HCT116 (cell line): ENCODE data around the gene RTN4IP1. TPM values are rescaled to one million over a fixed set of nuclear protein-coding genes. Genes with fewer than 3 reads are reported as not detected.

Experiments used
- ATAC-seq: fragments of 200-7000 bp; cut with Tn5 transposase; 2 replicates; pipeline ENCODE4 v1.9.1; 2020; ENCODE audit warnings: mild to moderate bottlenecking, moderate library complexity
- BruUV-seq: library from RNA; stranded (reverse); fragments of 400-500 nt; replicated peaks from 2 replicates; lab custom pipeline; 2021; lab: Mats Ljungman, UMichigan
- CTCF ChIA-PET: fragments of 300-600 bp; sonication (Branson Sonifier 250); formaldehyde crosslinking; loops from one replicate; lab custom pipeline; 2021; ENCODE audit warnings: antibody characterized with exemption; lab: Charles Lee
- POLR2A ChIA-PET: fragments of 300-600, 350-600 bp; sonication (Branson Sonifier 250); formaldehyde crosslinking; loops from one replicate; lab custom pipeline; 2021; ENCODE audit warnings: antibody characterized with exemption; lab: Charles Lee
- RAD21 ChIA-PET, 2 experiments: fragments of 300-600 bp; sonication (Branson Sonifier 250); formaldehyde crosslinking; loops; one replicate each; lab custom pipeline; 2023; ENCODE audit warnings: low total read pairs in 2 of 2; ENCODE audit not compliant: uncharacterized antibody in 2 of 2, unreplicated experiment in 2 of 2, low non-redundant PET in 1 of 2; lab: Charles Lee
- DNase-seq: peaks from one replicate; pipeline ENCODE4 v3.0.0-alpha.2; 2010; ENCODE audit warnings: low read depth, low spot score
- H2AFZ ChIP-seq: fragments of 200-600 bp; shearing (Covaris generic), sonication (generic); 2 replicates; pipeline ENCODE4 v1.6.1; 2017; ENCODE audit warnings: low read depth, mixed run types, mixed read lengths, antibody characterized with exemption, low read length; ENCODE audit not compliant: poor library complexity, severe bottlenecking
- H3K27ac ChIP-seq: 2 replicates; pipeline ENCODE4 v1.5.1; 2012; ENCODE audit warnings: low read depth, low read length
- H3K27me3 ChIP-seq: fragments of 200-600 bp; sonication (generic); 2 replicates; pipeline ENCODE4 v1.6.1; 2016; ENCODE audit warnings: mixed run types, low read length, mixed read lengths; ENCODE audit not compliant: insufficient read depth
- H3K36me3 ChIP-seq, 2 experiments: fragments of 200-500 bp in 1 of 2; fragments of 200-600 bp in 1 of 2; sonication (Bioruptor generic) in 1 of 2; sonication (generic) in 1 of 2; 2 replicates each; pipeline versions ENCODE4 v1.5.1 to v1.6.1; 2014 to 2016; ENCODE audit warnings: low read length in 2 of 2, inconsistent platforms in 1 of 2, mixed read lengths in 1 of 2, mixed run types in 1 of 2; ENCODE audit not compliant: insufficient read depth in 2 of 2, control insufficient read depth in 1 of 2
- H3K4me1 ChIP-seq, 2 experiments: fragments of 200-600 bp in 1 of 2; sonication (generic) in 1 of 2; 2 replicates each; pipeline versions ENCODE4 v1.5.1 to v1.6.1; 2012 to 2017; ENCODE audit warnings: low read length in 2 of 2, inconsistent platforms in 1 of 2, mild to moderate bottlenecking in 1 of 2, mixed read lengths in 1 of 2, mixed run types in 1 of 2, moderate library complexity in 1 of 2; ENCODE audit not compliant: insufficient read depth in 2 of 2, control insufficient read depth in 1 of 2
- H3K4me2 ChIP-seq: fragments of 200-600 bp; sonication (generic); 2 replicates; pipeline ENCODE4 v1.6.1; 2017; ENCODE audit warnings: mixed run types, low read length, mixed read lengths
- H3K4me3 ChIP-seq, 2 experiments: fragments of 200-600 bp in 1 of 2; sonication (generic) in 1 of 2; replicated peaks in 1 of 2; 2 replicates each; pipeline ENCODE4 v1.5.1; 2011 to 2016; ENCODE audit warnings: low read length in 2 of 2, control low read depth in 1 of 2, low read depth in 1 of 2, mild to moderate bottlenecking in 1 of 2, mixed read lengths in 1 of 2, mixed run types in 1 of 2
- H3K79me2 ChIP-seq: fragments of 200-600 bp; sonication (generic); 2 replicates; pipeline ENCODE4 v1.6.1; 2017; ENCODE audit warnings: mild to moderate bottlenecking, mixed run types, low read length, moderate library complexity, mixed read lengths; ENCODE audit not compliant: insufficient read depth
- H3K9ac ChIP-seq: fragments of 200-600 bp; sonication (generic); 2 replicates; pipeline ENCODE4 v1.6.1; 2016; ENCODE audit warnings: low read length, mixed read lengths
- H3K9me2 ChIP-seq: fragments of 200-600 bp; sonication (generic), shearing (Covaris generic); 2 replicates; pipeline ENCODE4 v1.6.1; 2017; ENCODE audit warnings: mixed run types, mild to moderate bottlenecking, moderate library complexity; ENCODE audit not compliant: insufficient read depth
- H3K9me3 ChIP-seq, 2 experiments: fragments of 200-500 bp in 1 of 2; fragments of 200-600 bp in 1 of 2; sonication (Bioruptor generic) in 1 of 2; sonication (generic) in 1 of 2; 2 replicates each; pipeline ENCODE4 v1.6.1; 2014 to 2017; ENCODE audit warnings: low read length in 2 of 2, mixed read lengths in 2 of 2, inconsistent platforms in 1 of 2, low read depth in 1 of 2, mild to moderate bottlenecking in 1 of 2, mixed run types in 1 of 2, moderate library complexity in 1 of 2; ENCODE audit not compliant: control insufficient read depth in 1 of 2, insufficient read depth in 1 of 2
- H4K20me1 ChIP-seq: fragments of 200-600 bp; sonication (generic), shearing (Covaris generic); 2 replicates; pipeline ENCODE4 v1.6.1; 2017; ENCODE audit warnings: mixed run types, mild to moderate bottlenecking, moderate library complexity; ENCODE audit not compliant: insufficient read depth
- CBX3 ChIP-seq: IDR thresholded peaks from 2 replicates; pipeline ENCODE4 v1.6.1; 2012; ENCODE audit warnings: low read depth
- CEBPB ChIP-seq: IDR thresholded peaks from 2 replicates; pipeline ENCODE4 v1.6.1; 2012; ENCODE audit warnings: low read depth
- EGR1 ChIP-seq: IDR thresholded peaks from 2 replicates; pipeline ENCODE4 v1.6.1; 2012; ENCODE audit warnings: low read depth
- ELF1 ChIP-seq: IDR thresholded peaks from 2 replicates; pipeline ENCODE4 v1.6.1; 2012; ENCODE audit warnings: low read depth, borderline replicate concordance
- EZH2phosphoT487 ChIP-seq: fragments of 200-600 bp; IDR thresholded peaks from 2 replicates; pipeline ENCODE4 v1.6.1; 2018; ENCODE audit warnings: antibody characterized with exemption, borderline replicate concordance
- FOSL1 ChIP-seq: IDR thresholded peaks from 2 replicates; pipeline ENCODE4 v1.6.1; 2012; ENCODE audit warnings: low read depth
- JUND ChIP-seq: IDR thresholded peaks from 2 replicates; pipeline ENCODE4 v1.6.1; 2012
- POLR2AphosphoS5 ChIP-seq: IDR thresholded peaks from 2 replicates; pipeline ENCODE4 v1.6.1; 2011; ENCODE audit warnings: mild to moderate bottlenecking, low read depth, low read length, moderate library complexity
- SIN3A ChIP-seq: IDR thresholded peaks from 2 replicates; pipeline ENCODE4 v1.6.1; 2012; ENCODE audit warnings: low read depth
- SP1 ChIP-seq: IDR thresholded peaks from 2 replicates; pipeline ENCODE4 v1.6.1; 2012; ENCODE audit warnings: low read depth
- SRF ChIP-seq: IDR thresholded peaks from 2 replicates; pipeline ENCODE4 v1.6.1; 2012; ENCODE audit warnings: low read depth
- TCF7L2 ChIP-seq: IDR thresholded peaks from 2 replicates; pipeline ENCODE4 v1.7.0; 2011; ENCODE audit warnings: borderline replicate concordance, inconsistent platforms; ENCODE audit not compliant: insufficient read depth, insufficient read length; ENCODE audit errors: extremely low read depth
- ZFX ChIP-seq: fragments of 450-650 bp; IDR thresholded peaks from 2 replicates; pipeline ENCODE4 v1.6.1; 2017
- ZNF274 ChIP-seq: fragments of 200-500 bp; sonication (Bioruptor generic); IDR thresholded peaks from 2 replicates; pipeline ENCODE4 v1.6.1; 2014; ENCODE audit warnings: mild to moderate bottlenecking, low read depth, low read length, inconsistent platforms
- intact Hi-C: fragments of 100-400 bp; cut with micrococcal nuclease; formaldehyde crosslinking; loops from 2 replicates; pipeline ENCODE4 v1.10.0; 2022
- total RNA-seq: library from RNA; stranded (reverse); gene quantifications from one replicate; pipeline ENCODE4 v1.2.1, GENCODE V29; 2021; ENCODE audit not compliant: unreplicated experiment
- TF ChIP-seq, protein P1 (sequence below): IDR thresholded peaks from 2 replicates; pipeline ENCODE4 v1.6.1; 2012; ENCODE audit warnings: low read depth
- TF ChIP-seq, protein P2 (sequence below): IDR thresholded peaks from 2 replicates; pipeline ENCODE4 v1.6.1; 2012
- TF ChIP-seq, protein P3 (sequence below): IDR thresholded peaks from 2 replicates; pipeline ENCODE4 v1.6.1; 2012
- TF ChIP-seq, protein P4 (sequence below): IDR thresholded peaks from 2 replicates; pipeline ENCODE4 v1.6.1; 2011; ENCODE audit warnings: mild to moderate bottlenecking, low read length, moderate library complexity; ENCODE audit not compliant: insufficient replicate concordance; ENCODE audit errors: extremely low read depth

The RTN4IP1 gene
- total RNA-seq, 1 experiment from 2014 or later, result 9.1 TPM

DNA sequence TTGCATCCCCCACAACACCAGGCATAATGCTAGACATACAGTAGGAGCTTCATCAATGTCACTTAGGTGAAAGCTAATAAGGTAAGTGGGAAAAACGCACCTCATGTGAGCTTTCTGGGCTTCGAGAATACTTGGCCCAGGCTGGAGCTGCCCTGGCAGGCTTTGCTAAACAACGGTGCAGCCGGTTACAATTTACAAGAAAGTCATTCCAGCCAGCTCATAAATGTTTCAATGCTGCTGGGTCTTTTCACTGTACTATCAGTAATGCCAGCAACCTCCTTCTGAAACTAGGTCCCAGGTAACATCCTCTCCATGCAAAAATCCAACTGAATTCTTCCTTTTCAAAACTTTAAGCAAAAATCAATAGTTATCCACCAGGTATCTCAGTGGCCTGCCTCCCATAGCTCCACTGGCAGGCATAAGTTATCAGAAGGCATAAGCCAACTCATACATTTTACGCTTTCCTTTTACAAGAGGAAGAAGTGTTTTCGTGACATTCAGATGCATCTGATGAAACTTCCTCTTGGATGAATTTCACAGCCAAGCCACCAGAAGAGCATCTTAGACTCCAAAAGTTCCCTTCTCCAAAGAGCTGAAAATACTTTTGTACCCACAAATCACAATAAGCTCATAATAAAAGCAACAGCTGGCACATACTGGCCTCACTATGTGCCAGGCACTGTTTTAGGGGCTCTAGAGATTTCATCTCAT is 56.3 kb downstream of the RTN4IP1 start:
- no TSS peak for BruUV-seq

More for the DNA sequence above, 56.3 kb downstream of the RTN4IP1 start:
- Histone ChIP-seq H3K27me3 (no peaks in the 10 kb centered on the region), H3K9ac (no peak overlapping the region), H3K9me2 (no peaks in the 10 kb centered on the region), H3K27ac (no peak overlapping the region), H3K4me1 (peaks cover 4 to 27% of the 10 kb centered on the region in 2 experiments; a peak in 3 of 4 replicates), H4K20me1 (no peaks in the 10 kb centered on the region), H3K4me2 (no peak overlapping the region), H3K9me3 (no peaks in the 10 kb centered on the region), H3K4me3 (no peak overlapping the region), H3K36me3 (0 out of 4 replicates have a peak, but pooled peaks cover 0 to 12% of the 10 kb centered on the region in 2 experiments), H3K79me2 (no peaks in the 10 kb centered on the region), H2AFZ (no peak overlapping the region)
- RAD21 ChIA-PET, result no interaction called here
- intact Hi-C loops, result no loop called here
- CTCF ChIA-PET, result interaction anchor here (1.0 to 1.5 kb wide), 2 partner anchors 234 to 406 kb away, joined by 3 read pairs; no protein-coding TSS in a partner anchor
- DNase-seq, result no peak
- no peak for TF ChIP-seq EGR1
- no peak for TF ChIP-seq JUND
- no peak for TF ChIP-seq CBX3
- no peak for TF ChIP-seq ZNF274
- TF ChIP-seq, protein P1, sequence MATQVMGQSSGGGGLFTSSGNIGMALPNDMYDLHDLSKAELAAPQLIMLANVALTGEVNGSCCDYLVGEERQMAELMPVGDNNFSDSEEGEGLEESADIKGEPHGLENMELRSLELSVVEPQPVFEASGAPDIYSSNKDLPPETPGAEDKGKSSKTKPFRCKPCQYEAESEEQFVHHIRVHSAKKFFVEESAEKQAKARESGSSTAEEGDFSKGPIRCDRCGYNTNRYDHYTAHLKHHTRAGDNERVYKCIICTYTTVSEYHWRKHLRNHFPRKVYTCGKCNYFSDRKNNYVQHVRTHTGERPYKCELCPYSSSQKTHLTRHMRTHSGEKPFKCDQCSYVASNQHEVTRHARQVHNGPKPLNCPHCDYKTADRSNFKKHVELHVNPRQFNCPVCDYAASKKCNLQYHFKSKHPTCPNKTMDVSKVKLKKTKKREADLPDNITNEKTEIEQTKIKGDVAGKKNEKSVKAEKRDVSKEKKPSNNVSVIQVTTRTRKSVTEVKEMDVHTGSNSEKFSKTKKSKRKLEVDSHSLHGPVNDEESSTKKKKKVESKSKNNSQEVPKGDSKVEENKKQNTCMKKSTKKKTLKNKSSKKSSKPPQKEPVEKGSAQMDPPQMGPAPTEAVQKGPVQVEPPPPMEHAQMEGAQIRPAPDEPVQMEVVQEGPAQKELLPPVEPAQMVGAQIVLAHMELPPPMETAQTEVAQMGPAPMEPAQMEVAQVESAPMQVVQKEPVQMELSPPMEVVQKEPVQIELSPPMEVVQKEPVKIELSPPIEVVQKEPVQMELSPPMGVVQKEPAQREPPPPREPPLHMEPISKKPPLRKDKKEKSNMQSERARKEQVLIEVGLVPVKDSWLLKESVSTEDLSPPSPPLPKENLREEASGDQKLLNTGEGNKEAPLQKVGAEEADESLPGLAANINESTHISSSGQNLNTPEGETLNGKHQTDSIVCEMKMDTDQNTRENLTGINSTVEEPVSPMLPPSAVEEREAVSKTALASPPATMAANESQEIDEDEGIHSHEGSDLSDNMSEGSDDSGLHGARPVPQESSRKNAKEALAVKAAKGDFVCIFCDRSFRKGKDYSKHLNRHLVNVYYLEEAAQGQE, result no peak
- TF ChIP-seq, protein P2, sequence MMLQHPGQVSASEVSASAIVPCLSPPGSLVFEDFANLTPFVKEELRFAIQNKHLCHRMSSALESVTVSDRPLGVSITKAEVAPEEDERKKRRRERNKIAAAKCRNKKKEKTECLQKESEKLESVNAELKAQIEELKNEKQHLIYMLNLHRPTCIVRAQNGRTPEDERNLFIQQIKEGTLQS, result no peak
- no peak for TF ChIP-seq ZFX
- TF ChIP-seq CEBPB, result no peak
- no peak for TF ChIP-seq SIN3A
- no peak for TF ChIP-seq ELF1
- no peak for TF ChIP-seq SP1
- no peak for TF ChIP-seq TCF7L2
- TF ChIP-seq, protein P3, sequence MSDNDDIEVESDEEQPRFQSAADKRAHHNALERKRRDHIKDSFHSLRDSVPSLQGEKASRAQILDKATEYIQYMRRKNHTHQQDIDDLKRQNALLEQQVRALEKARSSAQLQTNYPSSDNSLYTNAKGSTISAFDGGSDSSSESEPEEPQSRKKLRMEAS, result no peak
- no peak for TF ChIP-seq SRF
- TF ChIP-seq FOSL1, result no peak
- TF ChIP-seq EZH2phosphoT487, result no peak
- TF ChIP-seq, protein P4, sequence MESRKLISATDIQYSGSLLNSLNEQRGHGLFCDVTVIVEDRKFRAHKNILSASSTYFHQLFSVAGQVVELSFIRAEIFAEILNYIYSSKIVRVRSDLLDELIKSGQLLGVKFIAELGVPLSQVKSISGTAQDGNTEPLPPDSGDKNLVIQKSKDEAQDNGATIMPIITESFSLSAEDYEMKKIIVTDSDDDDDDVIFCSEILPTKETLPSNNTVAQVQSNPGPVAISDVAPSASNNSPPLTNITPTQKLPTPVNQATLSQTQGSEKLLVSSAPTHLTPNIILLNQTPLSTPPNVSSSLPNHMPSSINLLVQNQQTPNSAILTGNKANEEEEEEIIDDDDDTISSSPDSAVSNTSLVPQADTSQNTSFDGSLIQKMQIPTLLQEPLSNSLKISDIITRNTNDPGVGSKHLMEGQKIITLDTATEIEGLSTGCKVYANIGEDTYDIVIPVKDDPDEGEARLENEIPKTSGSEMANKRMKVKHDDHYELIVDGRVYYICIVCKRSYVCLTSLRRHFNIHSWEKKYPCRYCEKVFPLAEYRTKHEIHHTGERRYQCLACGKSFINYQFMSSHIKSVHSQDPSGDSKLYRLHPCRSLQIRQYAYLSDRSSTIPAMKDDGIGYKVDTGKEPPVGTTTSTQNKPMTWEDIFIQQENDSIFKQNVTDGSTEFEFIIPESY, result no peak
- TF ChIP-seq POLR2AphosphoS5, result no peak
- ATAC-seq, result no peak
- POLR2A ChIA-PET, result no interaction called here
